ENCODE measurements around the gene TPRX2.

DNA sequence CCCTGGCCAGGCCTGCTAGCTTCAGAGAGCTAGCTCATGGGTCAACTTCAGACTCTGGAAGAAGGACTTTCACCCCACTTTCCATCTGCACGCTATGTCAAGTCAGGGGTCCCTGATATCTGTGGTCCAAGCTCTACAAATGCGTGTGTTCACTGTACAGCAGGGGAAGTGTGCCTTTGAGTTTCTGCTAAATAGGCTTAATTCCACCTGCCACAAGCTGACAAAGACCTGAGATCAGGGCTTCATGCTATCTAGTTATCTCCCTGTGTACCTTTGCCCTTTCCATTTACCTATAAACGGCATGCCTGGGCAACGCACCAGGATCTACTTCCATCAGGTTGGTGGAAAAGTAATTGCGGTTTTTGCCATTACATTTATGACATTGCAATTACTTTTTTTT, 37.7 kb downstream of the TPRX2 start:
- TF ChIP-seq POLR2A (IDR thresholded peaks at IDR 0.05) = no peak
- TF ChIP-seq, protein P1, sequence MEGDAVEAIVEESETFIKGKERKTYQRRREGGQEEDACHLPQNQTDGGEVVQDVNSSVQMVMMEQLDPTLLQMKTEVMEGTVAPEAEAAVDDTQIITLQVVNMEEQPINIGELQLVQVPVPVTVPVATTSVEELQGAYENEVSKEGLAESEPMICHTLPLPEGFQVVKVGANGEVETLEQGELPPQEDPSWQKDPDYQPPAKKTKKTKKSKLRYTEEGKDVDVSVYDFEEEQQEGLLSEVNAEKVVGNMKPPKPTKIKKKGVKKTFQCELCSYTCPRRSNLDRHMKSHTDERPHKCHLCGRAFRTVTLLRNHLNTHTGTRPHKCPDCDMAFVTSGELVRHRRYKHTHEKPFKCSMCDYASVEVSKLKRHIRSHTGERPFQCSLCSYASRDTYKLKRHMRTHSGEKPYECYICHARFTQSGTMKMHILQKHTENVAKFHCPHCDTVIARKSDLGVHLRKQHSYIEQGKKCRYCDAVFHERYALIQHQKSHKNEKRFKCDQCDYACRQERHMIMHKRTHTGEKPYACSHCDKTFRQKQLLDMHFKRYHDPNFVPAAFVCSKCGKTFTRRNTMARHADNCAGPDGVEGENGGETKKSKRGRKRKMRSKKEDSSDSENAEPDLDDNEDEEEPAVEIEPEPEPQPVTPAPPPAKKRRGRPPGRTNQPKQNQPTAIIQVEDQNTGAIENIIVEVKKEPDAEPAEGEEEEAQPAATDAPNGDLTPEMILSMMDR (IDR thresholded peaks at IDR 0.05) = no peak
